GM10266 (cell line): ENCODE results near the gene ALDH4A1.

ENCODE experiments used
- DNase-seq: peaks from one replicate; pipeline ENCODE4 v3.0.0; 2012; ENCODE audit errors: extremely low spot score
- CTCF ChIP-seq: IDR thresholded peaks from 2 replicates; pipeline ENCODE4 v1.5.1; 2012; ENCODE audit warnings: mild to moderate bottlenecking, low read depth; ENCODE audit not compliant: control insufficient read depth, insufficient read depth; ENCODE audit errors: missing control alignments

The ALDH4A1 gene

GRCh38 chr1:18938008-18938706 lies 35.8 kb upstream of the ALDH4A1 start:
- DNase-seq, result no peak
- no peak for TF ChIP-seq CTCF

- TF ChIP-seq CTCF, result no peak
- no peak for DNase-seq
Observed at GRCh38 chr1:18937539-18937938, 35.2 kb upstream of the ALDH4A1 start.

GRCh38 chr1:18936814-18937481 lies 34.6 kb upstream of the ALDH4A1 start:
- no peak for DNase-seq
- no peak for TF ChIP-seq CTCF

GRCh38 chr1:18936471-18936813 lies 34.1 kb upstream of the ALDH4A1 start:
- no peak for TF ChIP-seq CTCF
- DNase-seq, result no peak

- DNase-seq, result no peak
- no peak for TF ChIP-seq CTCF
Observed at GRCh38 chr1:18934205-18935000, 32.0 kb upstream of the ALDH4A1 start.

GRCh38 chr1:18932879-18933278 lies 30.5 kb upstream of the ALDH4A1 start:
- no peak for TF ChIP-seq CTCF
- DNase-seq, result no peak
